ENCODE data around the gene BRD7.

The BRD7 gene

DNA sequence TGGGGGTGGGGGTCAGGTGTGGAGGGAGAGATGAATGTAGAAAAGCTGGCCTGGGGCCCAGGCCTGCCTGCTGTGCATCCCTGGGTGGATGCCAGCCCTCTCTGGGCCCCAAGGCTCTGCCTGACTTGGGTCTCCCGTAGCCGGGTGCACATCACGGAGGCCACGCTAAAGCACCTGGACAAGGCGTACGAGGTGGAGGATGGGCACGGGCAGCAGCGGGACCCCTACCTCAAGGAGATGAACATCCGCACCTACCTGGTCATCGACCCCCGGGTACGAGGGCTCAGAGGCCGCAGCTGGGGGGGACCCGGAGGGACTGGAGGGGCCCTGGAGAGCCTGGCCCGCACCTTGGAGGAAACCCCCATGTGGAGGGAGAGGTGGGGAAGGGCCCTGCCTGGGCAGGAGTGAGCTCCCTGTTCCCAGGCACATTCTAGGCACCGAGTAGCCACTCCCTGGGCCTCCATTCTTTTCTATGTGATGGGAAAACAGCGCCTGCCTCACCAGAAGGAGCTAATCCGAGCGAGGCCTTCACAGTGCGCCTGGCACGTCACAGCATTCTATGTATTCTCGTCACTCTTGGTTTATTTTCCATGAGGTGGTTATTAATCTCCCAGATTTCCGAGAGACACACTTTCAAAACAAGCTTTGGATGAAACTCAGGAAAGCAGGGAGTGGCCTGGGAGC, 67.7 kb downstream of the BRD7 start:
- DNase-seq (ENCODE audit: low spot score in 2 of 2) (no peak), ATAC-seq (replicated peaks; ENCODE audit: extremely low read depth, poor library complexity, severe bottlenecking) (no peak)
- H3K27me3 Mint-ChIP-seq, result no peaks in the 10 kb centered on the region
- H3K27ac Mint-ChIP-seq (ENCODE audit: low read depth), result no peak overlapping the region
- peaks cover 5% of the 10 kb centered on the region for H3K4me1 Mint-ChIP-seq
- H3K36me3 Mint-ChIP-seq (ENCODE audit: insufficient read depth), result peaks cover 45% of the 10 kb centered on the region
- H3K4me3 Mint-ChIP-seq, result no peak overlapping the region
- no peaks in the 10 kb centered on the region for H3K9me3 Mint-ChIP-seq

DNA sequence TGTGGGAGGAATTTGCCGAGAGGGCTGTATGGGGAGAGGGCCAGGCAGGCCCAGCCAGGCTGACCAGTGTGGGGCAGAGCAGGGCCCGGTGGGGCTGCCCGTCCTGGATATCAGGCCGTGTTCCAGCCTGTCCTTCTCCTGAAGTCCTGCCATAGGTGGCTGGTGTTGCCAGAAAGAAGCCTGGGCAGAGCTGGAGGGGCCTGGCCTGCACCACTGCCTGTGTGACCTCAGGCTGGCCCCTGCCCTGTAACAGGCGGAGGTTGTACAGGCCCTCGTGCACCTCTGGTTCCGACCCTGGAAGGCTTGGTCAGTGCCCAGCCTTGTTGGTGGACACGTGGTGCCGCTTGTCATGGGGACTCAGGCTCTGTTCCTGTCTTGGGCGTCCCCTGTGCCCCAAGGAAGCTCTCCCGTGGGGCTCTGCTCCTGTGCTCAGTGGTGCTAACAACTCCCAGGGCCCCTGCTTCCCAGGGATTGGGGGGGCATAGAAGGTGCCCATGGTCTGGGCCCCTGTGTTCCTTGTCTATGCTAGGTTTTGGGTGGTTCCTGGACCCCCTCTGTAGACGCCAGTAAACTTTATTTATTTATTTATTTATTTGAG, 69.2 kb downstream of the BRD7 start:
- Mint-ChIP-seq H3K27ac (ENCODE audit: low read depth) (no peak overlapping the region), H3K36me3 (ENCODE audit: insufficient read depth) (peaks cover 52% of the 10 kb centered on the region)

GRCh38 chr16:50298591-50299507, 69.9 kb downstream of the BRD7 start:
- no peak overlapping the region for H3K4me3 Mint-ChIP-seq
- no peak for DNase-seq (ENCODE audit: low spot score in 2 of 2)
- peaks cover 11% of the 10 kb centered on the region for H3K4me1 Mint-ChIP-seq
- H3K27me3 Mint-ChIP-seq, result no peaks in the 10 kb centered on the region
- H3K36me3 Mint-ChIP-seq (ENCODE audit: insufficient read depth), result peaks cover 58% of the 10 kb centered on the region
- ATAC-seq (replicated peaks; ENCODE audit: extremely low read depth, poor library complexity, severe bottlenecking), result no peak
- no peaks in the 10 kb centered on the region for H3K9me3 Mint-ChIP-seq
- H3K27ac Mint-ChIP-seq (ENCODE audit: low read depth), result peak overlapping the region; percentile 41

More for the DNA sequence above, 69.2 kb downstream of the BRD7 start:
- Mint-ChIP-seq H3K4me3 (no peak overlapping the region), H3K27me3 (no peaks in the 10 kb centered on the region), H3K4me1 (peaks cover 11% of the 10 kb centered on the region), H3K9me3 (no peaks in the 10 kb centered on the region)
- ATAC-seq (replicated peaks; ENCODE audit: extremely low read depth, poor library complexity, severe bottlenecking) (no peak), DNase-seq (ENCODE audit: low spot score in 2 of 2) (no peak)

DNA sequence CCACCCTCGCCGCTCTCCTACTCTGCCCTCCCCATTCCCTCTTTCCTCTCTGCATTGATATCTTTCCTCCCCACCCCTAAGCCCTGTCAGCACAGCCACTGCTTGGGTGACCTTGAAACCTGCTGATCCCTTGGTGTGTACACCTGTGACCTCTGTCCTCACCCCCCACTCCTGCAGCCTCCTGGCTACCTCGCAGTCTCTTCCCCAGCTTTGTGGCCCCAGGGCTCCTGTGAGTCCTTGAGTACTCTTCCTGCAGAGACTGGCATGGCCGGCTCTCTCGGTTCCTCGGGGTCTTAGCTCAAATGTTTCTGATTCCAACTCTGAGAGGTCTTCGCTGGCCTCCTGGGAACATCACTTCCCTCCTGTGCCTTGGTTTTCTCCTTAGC, 70.7 kb downstream of the BRD7 start:
- Mint-ChIP-seq H3K36me3 (ENCODE audit: insufficient read depth) (peaks cover 56% of the 10 kb centered on the region), H3K9me3 (no peaks in the 10 kb centered on the region), H3K27ac (ENCODE audit: low read depth) (peak overlapping the region; percentile 41), H3K27me3 (no peaks in the 10 kb centered on the region), H3K4me3 (no peak overlapping the region), H3K4me1 (peaks cover 11% of the 10 kb centered on the region)
- ATAC-seq (replicated peaks; ENCODE audit: extremely low read depth, poor library complexity, severe bottlenecking) (no peak), DNase-seq (ENCODE audit: low spot score in 2 of 2) (no peak)

GRCh38 chr16:50297301-50298074, 71.3 kb downstream of the BRD7 start:
- H3K36me3 Mint-ChIP-seq (ENCODE audit: insufficient read depth), result peaks cover 53% of the 10 kb centered on the region

GRCh38 chr16:50296807-50297206, 72.0 kb downstream of the BRD7 start:
- no peaks in the 10 kb centered on the region for H3K27me3 Mint-ChIP-seq
- H3K4me1 Mint-ChIP-seq, result peaks cover 11% of the 10 kb centered on the region
- H3K36me3 Mint-ChIP-seq (ENCODE audit: insufficient read depth), result peaks cover 49% of the 10 kb centered on the region
- H3K9me3 Mint-ChIP-seq, result no peaks in the 10 kb centered on the region
- H3K27ac Mint-ChIP-seq (ENCODE audit: low read depth), result peak overlapping the region; percentile 49
- H3K4me3 Mint-ChIP-seq, result no peak overlapping the region
- DNase-seq (ENCODE audit: low spot score in 2 of 2) (no peak), ATAC-seq (replicated peaks; ENCODE audit: extremely low read depth, poor library complexity, severe bottlenecking) (no peak)

More at GRCh38 chr16:50297301-50298074, 71.3 kb downstream of the BRD7 start:
- DNase-seq (ENCODE audit: low spot score in 2 of 2) (no peak), ATAC-seq (replicated peaks; ENCODE audit: extremely low read depth, poor library complexity, severe bottlenecking) (no peak)
- peak overlapping the region; percentile 49 for H3K27ac Mint-ChIP-seq (ENCODE audit: low read depth)
- peaks cover 11% of the 10 kb centered on the region for H3K4me1 Mint-ChIP-seq
- no peaks in the 10 kb centered on the region for H3K9me3 Mint-ChIP-seq
- no peaks in the 10 kb centered on the region for H3K27me3 Mint-ChIP-seq
- no peak overlapping the region for H3K4me3 Mint-ChIP-seq

GRCh38 chr16:50295541-50296132, 73.2 kb downstream of the BRD7 start:
- Mint-ChIP-seq H3K4me3 (no peak overlapping the region), H3K4me1 (peaks cover 11% of the 10 kb centered on the region), H3K9me3 (no peaks in the 10 kb centered on the region), H3K36me3 (ENCODE audit: insufficient read depth) (peaks cover 50% of the 10 kb centered on the region), H3K27me3 (no peaks in the 10 kb centered on the region), H3K27ac (ENCODE audit: low read depth) (peak overlapping the region; percentile 7)
- no peak for ATAC-seq (replicated peaks; ENCODE audit: extremely low read depth, poor library complexity, severe bottlenecking)
- no peak for DNase-seq (ENCODE audit: low spot score in 2 of 2)

GRCh38 chr16:50294955-50295354, 73.8 kb downstream of the BRD7 start:
- ATAC-seq (replicated peaks; ENCODE audit: extremely low read depth, poor library complexity, severe bottlenecking) (no peak), DNase-seq (ENCODE audit: low spot score in 2 of 2) (no peak)
- no peaks in the 10 kb centered on the region for H3K9me3 Mint-ChIP-seq
- no peak overlapping the region for H3K27ac Mint-ChIP-seq (ENCODE audit: low read depth)
- no peaks in the 10 kb centered on the region for H3K27me3 Mint-ChIP-seq
- H3K4me1 Mint-ChIP-seq, result peaks cover 14% of the 10 kb centered on the region
- no peak overlapping the region for H3K4me3 Mint-ChIP-seq
- peaks cover 49% of the 10 kb centered on the region for H3K36me3 Mint-ChIP-seq (ENCODE audit: insufficient read depth)

- Mint-ChIP-seq H3K27ac (ENCODE audit: low read depth) (no peak overlapping the region), H3K9me3 (no peaks in the 10 kb centered on the region), H3K4me3 (no peak overlapping the region), H3K36me3 (ENCODE audit: insufficient read depth) (peaks cover 54% of the 10 kb centered on the region), H3K27me3 (no peaks in the 10 kb centered on the region), H3K4me1 (peaks cover 17% of the 10 kb centered on the region)
- no peak for ATAC-seq (replicated peaks; ENCODE audit: extremely low read depth, poor library complexity, severe bottlenecking)
- no peak for DNase-seq (ENCODE audit: low spot score in 2 of 2)
Observed at GRCh38 chr16:50293994-50294855, 74.6 kb downstream of the BRD7 start.

- no peaks in the 10 kb centered on the region for H3K27me3 Mint-ChIP-seq
- ATAC-seq (replicated peaks; ENCODE audit: extremely low read depth, poor library complexity, severe bottlenecking) (no peak), DNase-seq (ENCODE audit: low spot score in 2 of 2) (no peak)
- no peak overlapping the region for H3K4me3 Mint-ChIP-seq
- no peak overlapping the region for H3K27ac Mint-ChIP-seq (ENCODE audit: low read depth)
- H3K36me3 Mint-ChIP-seq (ENCODE audit: insufficient read depth), result peaks cover 57% of the 10 kb centered on the region
- peaks cover 24% of the 10 kb centered on the region for H3K4me1 Mint-ChIP-seq
- H3K9me3 Mint-ChIP-seq, result no peaks in the 10 kb centered on the region
Observed at GRCh38 chr16:50293041-50293783, 75.6 kb downstream of the BRD7 start.

DNA sequence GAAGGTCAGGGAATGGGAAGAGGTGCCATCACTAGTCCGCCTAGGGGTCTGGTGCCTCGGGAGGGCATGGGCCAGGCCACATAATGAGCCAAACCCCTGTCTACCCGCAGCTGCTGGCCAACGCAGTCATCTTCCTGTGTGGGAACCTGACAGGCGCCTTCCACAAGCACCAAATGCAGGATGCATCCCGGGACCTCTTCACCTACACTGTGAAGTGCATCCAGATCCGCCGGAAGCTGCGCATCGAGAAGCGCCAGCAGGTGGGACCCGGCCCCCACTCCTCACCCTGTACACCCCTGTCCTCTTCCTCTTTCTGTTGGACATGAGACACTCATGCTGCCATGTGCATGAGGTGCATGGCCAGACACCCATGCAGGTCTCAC, 76.2 kb downstream of the BRD7 start:
- peak overlapping the region; percentile 74 for H3K27ac Mint-ChIP-seq (ENCODE audit: low read depth)
- DNase-seq (ENCODE audit: low spot score in 2 of 2) (no peak), ATAC-seq (replicated peaks; ENCODE audit: extremely low read depth, poor library complexity, severe bottlenecking) (no peak)
- peaks cover 53% of the 10 kb centered on the region for H3K36me3 Mint-ChIP-seq (ENCODE audit: insufficient read depth)
- H3K27me3 Mint-ChIP-seq, result no peaks in the 10 kb centered on the region
- H3K4me3 Mint-ChIP-seq, result no peak overlapping the region
- H3K9me3 Mint-ChIP-seq, result no peaks in the 10 kb centered on the region
- H3K4me1 Mint-ChIP-seq, result peaks cover 23% of the 10 kb centered on the region

Measured in central memory CD8-positive, alpha-beta T cell (primary cell).